HEK293T (cell line): ENCODE results near the gene LUZP2.

Experiments
- FOXA1 ChIP-seq: fragments of 450-650 bp; IDR thresholded peaks from 2 replicates; pipeline ENCODE4 v1.6.1; 2016; ENCODE audit warnings: mild to moderate bottlenecking
- FOXK2 ChIP-seq: fragments of 450-650 bp; IDR thresholded peaks from 2 replicates; pipeline ENCODE4 v1.6.1; 2016; ENCODE audit warnings: mild to moderate bottlenecking
- FOXM1 ChIP-seq: fragments of 450-650 bp; IDR thresholded peaks from 2 replicates; pipeline ENCODE4 v1.6.1; 2017; ENCODE audit warnings: mild to moderate bottlenecking, borderline replicate concordance
- HDGF ChIP-seq: fragments of 450-650 bp; IDR thresholded peaks from 2 replicates; pipeline ENCODE4 v1.6.1; 2017; ENCODE audit warnings: antibody characterized with exemption, borderline replicate concordance
- SP1 ChIP-seq: fragments of 450-650 bp; IDR thresholded peaks from 2 replicates; pipeline ENCODE4 v1.6.1; 2017
- SUZ12 ChIP-seq: fragments of 450-650 bp; IDR thresholded peaks from 2 replicates; pipeline ENCODE4 v1.6.1; 2016; ENCODE audit warnings: mild to moderate bottlenecking
- TARDBP ChIP-seq: fragments of 450-650 bp; IDR thresholded peaks from 2 replicates; pipeline ENCODE4 v1.6.1; 2016

DNA sequence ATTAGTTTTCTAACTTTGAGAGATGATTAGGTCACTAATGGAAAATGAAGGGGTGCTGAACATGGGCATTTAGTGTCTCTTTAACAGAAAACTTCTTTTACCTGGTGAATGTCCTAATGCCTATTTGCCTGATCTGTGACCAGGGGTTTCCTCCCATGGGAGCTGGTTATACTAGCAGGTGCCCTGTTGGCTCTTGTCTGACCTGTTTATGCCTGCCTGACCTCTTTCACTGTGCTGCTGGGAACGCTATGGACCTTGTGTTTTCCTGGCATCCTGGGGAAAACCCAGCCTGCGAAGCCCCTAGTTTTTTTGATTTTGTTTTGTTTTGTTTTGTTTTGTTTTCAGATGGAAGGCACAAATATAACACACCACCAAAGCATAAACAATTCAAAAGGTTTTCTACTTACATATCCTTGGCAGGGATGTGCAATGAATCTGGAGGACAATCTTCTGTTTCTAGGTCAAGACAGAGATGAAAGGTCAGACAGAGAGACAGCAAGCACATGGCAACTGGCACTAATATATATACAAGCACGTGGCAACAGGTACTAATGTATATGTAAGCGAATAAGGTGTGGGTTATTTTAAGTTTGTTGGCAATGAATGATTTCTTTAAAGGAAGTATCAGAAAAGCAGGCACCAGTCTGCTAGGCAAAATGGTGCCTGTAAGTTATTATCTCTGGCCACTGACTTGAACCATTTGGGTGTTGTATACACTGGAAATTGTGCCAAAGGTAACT lies 390.2 kb downstream of the LUZP2 start:
- TF ChIP-seq SP1 (no peak), FOXM1 (no peak), HDGF (no peak), TARDBP (no peak), FOXK2 (no peak), FOXA1 (no peak), SUZ12 (no peak)
